Prostate gland (tissue), 2 donors: Measurements from ENCODE around the gene AGBL4. TPM values are rescaled to one million over a fixed set of nuclear protein-coding genes. Genes with fewer than 3 reads are reported as not detected.

Experiments used
- DNase-seq: peaks from one replicate; pipeline ENCODE4 v3.0.0-alpha.2; 2019; ENCODE audit warnings: low spot score
- H3K27ac ChIP-seq, 2 donors: fragments of 200-600 bp; sonication (generic); 2 replicates each; pipeline ENCODE4 v1.5.1; 2017 to 2019
- H3K27me3 ChIP-seq: fragments of 200-600 bp; sonication (generic); replicated peaks from 2 replicates; pipeline ENCODE4 v1.5.1; 2019; ENCODE audit not compliant: insufficient read depth
- H3K36me3 ChIP-seq, 2 donors: fragments of 200-600 bp; sonication (generic); 1 replicate in 1 of 2; 2 replicates in 1 of 2; pipeline versions ENCODE4 v1.5.1 to v1.8.1; 2017 to 2019
- H3K4me1 ChIP-seq: fragments of 200-600 bp; sonication (generic); replicated peaks from 2 replicates; pipeline ENCODE4 v1.5.1; 2019
- H3K4me3 ChIP-seq, 2 donors: fragments of 200-600 bp; sonication (generic); 2 replicates each; pipeline ENCODE4 v1.5.1; 2017 to 2019
- H3K9me3 ChIP-seq: fragments of 200-600 bp; sonication (generic); 2 replicates; pipeline ENCODE4 v1.5.1; 2017
- POLR2A ChIP-seq: fragments of 450-650 bp; IDR thresholded peaks from one replicate; pipeline ENCODE4 v1.6.1; 2016; ENCODE audit warnings: antibody characterized with exemption, mild to moderate bottlenecking
- POLR2AphosphoS5 ChIP-seq: sonication (generic); formaldehyde crosslinking; IDR thresholded peaks from one replicate; pipeline ENCODE4 v1.6.1; 2017; ENCODE audit warnings: antibody characterized with exemption
- WGBS: methylation state at CpG from one replicate; pipeline ENCODE4 v1.1.5; 2018; 5-methylcytosine and 5-hydroxymethylcytosine counted together
- intact Hi-C: fragments of 100-400 bp; cut with DNase I; formaldehyde crosslinking; loops from one replicate; pipeline ENCODE4 v1.14.2; 2022
- total RNA-seq, 2 donors: library from RNA; depleted of rRNA; stranded (reverse); fragments of >200 nt; gene quantifications; one replicate each; pipeline ENCODE4 v1.1.0, GENCODE V29; 2016
- TF ChIP-seq, protein P1 (sequence below), 4 experiments: fragments of 200-600 bp in 2 of 4; fragments of 450-650 bp in 2 of 4; sonication (generic) in 2 of 4; IDR thresholded peaks; 1 replicate in 3 of 4; 2 replicates in 1 of 4; pipeline ENCODE4 v1.5.1; 2016 to 2019; ENCODE audit warnings: antibody characterized with exemption in 4 of 4, mild to moderate bottlenecking in 2 of 4, moderate library complexity in 2 of 4

Gene AGBL4
- total RNA-seq, 2 donors from 2014 or later, result 0.82 to 2.7 TPM

DNA sequence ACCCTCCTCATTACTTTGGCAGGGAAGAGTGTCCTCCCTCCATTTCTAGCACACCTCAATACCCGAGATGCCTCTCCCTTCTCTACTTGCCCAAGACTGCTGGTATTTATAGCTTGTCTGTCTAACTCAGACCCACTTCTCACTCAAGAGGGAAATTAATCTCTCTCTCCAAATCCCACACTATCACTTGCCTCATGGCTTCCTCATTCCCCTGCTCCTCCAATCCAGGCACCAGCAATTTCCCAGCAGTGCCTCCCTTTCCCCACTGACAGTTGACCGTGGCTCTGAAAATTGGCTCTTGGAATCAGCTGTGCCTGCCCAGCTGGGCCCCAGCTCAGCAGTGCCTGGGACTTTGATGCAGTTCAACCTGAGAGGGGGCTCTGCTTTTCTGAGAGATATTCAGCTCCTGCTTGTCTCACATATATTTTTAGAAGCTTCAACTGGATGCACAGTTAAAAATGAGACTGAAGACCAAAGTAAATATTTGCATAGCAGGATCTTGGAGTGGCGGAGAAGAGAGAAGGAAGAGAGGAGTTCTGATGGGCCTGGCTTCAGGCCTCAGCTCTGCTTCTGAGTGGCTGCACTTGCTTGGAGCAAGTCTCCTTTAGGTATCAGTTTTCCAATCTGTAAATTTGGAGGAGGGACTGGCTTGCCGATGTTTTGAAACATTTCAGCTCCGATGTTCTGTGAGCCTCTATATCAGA, 1470.7 kb downstream of the AGBL4 start:
- Histone ChIP-seq H3K9me3 (no peaks in the 10 kb centered on the region), H3K27me3 (no peaks in the 10 kb centered on the region), H3K4me1 (no peaks in the 10 kb centered on the region), H3K36me3 (no peaks in the 10 kb centered on the region), H3K4me3 (no peak overlapping the region), H3K27ac (no peak overlapping the region)
- 34% methylated on average over 5 of the region's 5 CpGs for WGBS
- no peak for DNase-seq
- TF ChIP-seq POLR2AphosphoS5 (no peak), POLR2A (no peak)
- TF ChIP-seq, protein P1, sequence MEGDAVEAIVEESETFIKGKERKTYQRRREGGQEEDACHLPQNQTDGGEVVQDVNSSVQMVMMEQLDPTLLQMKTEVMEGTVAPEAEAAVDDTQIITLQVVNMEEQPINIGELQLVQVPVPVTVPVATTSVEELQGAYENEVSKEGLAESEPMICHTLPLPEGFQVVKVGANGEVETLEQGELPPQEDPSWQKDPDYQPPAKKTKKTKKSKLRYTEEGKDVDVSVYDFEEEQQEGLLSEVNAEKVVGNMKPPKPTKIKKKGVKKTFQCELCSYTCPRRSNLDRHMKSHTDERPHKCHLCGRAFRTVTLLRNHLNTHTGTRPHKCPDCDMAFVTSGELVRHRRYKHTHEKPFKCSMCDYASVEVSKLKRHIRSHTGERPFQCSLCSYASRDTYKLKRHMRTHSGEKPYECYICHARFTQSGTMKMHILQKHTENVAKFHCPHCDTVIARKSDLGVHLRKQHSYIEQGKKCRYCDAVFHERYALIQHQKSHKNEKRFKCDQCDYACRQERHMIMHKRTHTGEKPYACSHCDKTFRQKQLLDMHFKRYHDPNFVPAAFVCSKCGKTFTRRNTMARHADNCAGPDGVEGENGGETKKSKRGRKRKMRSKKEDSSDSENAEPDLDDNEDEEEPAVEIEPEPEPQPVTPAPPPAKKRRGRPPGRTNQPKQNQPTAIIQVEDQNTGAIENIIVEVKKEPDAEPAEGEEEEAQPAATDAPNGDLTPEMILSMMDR (IDR thresholded peaks at IDR 0.05), result no peak
- intact Hi-C loops, result no loop called here

DNA sequence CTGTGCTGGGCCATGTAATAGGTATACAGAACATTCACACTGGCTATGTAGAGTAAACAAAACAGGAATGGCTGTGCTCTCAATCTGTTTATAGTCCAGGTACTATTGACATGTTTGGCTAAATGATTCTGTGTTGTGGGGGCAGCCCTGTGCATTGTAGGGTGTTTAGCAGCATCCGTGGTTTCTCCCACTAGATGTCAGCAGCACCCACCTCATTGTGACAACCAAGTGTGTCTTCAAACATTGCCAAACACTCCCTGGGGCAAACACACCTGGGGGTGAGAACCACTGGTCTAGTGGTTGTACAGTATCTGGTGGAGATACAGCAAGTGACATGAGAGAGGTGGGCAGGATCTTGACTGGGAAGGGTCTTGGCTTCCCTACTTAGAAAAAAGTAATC, 1471.3 kb downstream of the AGBL4 start:
- DNase-seq, result no peak
- Histone ChIP-seq H3K4me1 (no peaks in the 10 kb centered on the region), H3K4me3 (no peak overlapping the region), H3K27ac (no peak overlapping the region), H3K36me3 (no peaks in the 10 kb centered on the region), H3K27me3 (no peaks in the 10 kb centered on the region), H3K9me3 (no peaks in the 10 kb centered on the region)
- TF ChIP-seq POLR2A, result no peak
- TF ChIP-seq, protein P1 (IDR thresholded peaks at IDR 0.05), result peak in 1 of 4 experiments; percentile 30
- TF ChIP-seq POLR2AphosphoS5, result no peak
- 47% methylated on average over 1 of the region's 1 CpG for WGBS
- intact Hi-C loops, result no loop called here

DNA sequence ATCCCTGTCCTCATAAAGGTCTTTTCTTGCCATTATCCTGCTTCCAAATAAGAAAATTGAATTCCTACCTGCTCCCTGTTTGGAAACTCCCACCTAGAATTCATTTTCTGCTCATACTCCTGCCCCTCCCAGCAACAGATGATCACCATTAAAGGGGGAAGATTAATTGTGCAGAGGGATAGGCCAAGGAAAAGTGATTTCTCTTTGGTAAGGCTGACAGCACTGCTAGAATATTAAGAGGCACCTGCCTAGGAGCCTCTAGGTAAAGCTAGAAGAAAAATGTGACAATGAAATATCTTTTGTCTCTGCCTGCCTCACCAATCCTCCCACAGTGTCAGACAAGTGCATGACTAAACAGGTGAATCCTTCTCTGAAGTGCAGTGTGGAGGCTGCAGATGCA, 1474.8 kb downstream of the AGBL4 start:
- no peak for TF ChIP-seq POLR2A
- TF ChIP-seq, protein P1 (IDR thresholded peaks at IDR 0.05), result no peak
- TF ChIP-seq POLR2AphosphoS5, result no peak
- no peak overlapping the region for H3K4me3 ChIP-seq
- H3K27ac ChIP-seq, result no peak overlapping the region
- intact Hi-C loops, result no loop called here
- no peaks in the 10 kb centered on the region for H3K27me3 ChIP-seq
- no peaks in the 10 kb centered on the region for H3K36me3 ChIP-seq
- H3K4me1 ChIP-seq, result no peaks in the 10 kb centered on the region
- DNase-seq, result no peak
- no peaks in the 10 kb centered on the region for H3K9me3 ChIP-seq

DNA sequence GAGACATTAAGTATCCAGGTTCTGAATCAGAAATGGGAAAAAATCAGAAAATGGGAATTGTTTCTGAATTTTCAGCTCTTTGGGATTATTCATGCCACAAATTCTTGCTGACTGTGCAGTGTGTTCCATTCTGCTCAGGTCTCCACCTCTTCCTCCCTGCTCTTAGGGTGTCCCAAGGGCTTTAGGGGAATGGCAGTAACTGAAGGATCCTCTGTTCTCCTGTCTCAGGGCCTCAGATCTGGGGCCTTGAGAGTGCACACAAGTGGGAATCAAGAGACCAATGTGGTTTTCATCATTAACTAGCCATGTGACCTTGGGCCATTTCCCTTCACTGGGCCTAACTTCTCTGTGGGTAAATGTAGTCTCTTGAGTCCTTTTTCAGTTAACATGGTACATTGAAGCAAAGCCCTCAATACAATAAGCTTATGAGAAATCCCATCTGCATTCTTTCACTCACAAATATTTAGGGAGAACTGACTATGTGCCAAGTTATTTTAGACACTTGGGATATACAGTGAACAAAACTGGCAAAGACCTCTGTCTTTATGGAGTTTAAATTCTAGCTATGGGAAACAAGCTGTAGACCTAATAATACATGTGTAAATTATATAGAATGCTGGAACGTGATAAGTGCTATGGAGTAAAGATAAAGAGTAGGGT, 1476.1 kb downstream of the AGBL4 start:
- Histone ChIP-seq H3K36me3 (no peaks in the 10 kb centered on the region), H3K4me1 (no peaks in the 10 kb centered on the region), H3K27ac (no peak overlapping the region), H3K9me3 (no peaks in the 10 kb centered on the region), H3K4me3 (no peak overlapping the region), H3K27me3 (no peaks in the 10 kb centered on the region)
- 83% methylated on average over 1 of the region's 1 CpG for WGBS
- no peak for TF ChIP-seq POLR2A
- TF ChIP-seq, protein P1 (IDR thresholded peaks at IDR 0.05), result no peak
- TF ChIP-seq POLR2AphosphoS5, result no peak
- intact Hi-C loops, result no loop called here
- DNase-seq, result no peak

DNA sequence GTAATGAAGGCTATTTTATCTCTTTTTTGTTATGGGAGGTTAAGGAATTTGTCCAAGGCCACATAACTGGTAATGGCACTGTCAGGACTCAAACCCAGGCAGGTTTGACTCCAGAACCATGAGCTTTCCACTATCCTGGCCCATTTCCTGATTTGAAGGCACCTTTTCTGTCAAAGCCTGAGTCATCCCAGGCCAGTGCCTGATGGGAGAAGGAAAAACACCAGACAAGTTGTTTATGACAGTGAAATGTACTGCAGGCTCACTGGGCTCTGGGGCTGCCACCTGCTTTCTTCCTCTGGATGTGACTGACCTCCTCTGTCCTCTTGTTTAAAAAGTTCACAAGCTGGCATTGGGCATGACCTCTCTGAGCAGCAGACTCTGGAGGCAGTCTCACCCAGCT, 1479.9 kb downstream of the AGBL4 start:
- DNase-seq, result no peak
- Histone ChIP-seq H3K36me3 (no peaks in the 10 kb centered on the region), H3K4me1 (no peaks in the 10 kb centered on the region), H3K9me3 (no peaks in the 10 kb centered on the region), H3K4me3 (no peak overlapping the region), H3K27me3 (no peaks in the 10 kb centered on the region), H3K27ac (no peak overlapping the region)
- intact Hi-C loops, result no loop called here
- no peak for TF ChIP-seq POLR2A
- TF ChIP-seq, protein P1 (IDR thresholded peaks at IDR 0.05), result no peak
- TF ChIP-seq POLR2AphosphoS5, result no peak
